Measurements from ENCODE around the gene IFIT2.

- no peak for TF ChIP-seq CTCF (IDR thresholded peaks at IDR 0.05)
- TF ChIP-seq POLR2A (IDR thresholded peaks at IDR 0.05): no peak
- TF ChIP-seq POLR2AphosphoS5 (IDR thresholded peaks at IDR 0.05): no peak
Measured at GRCh38 chr10:89357975-89358374, 56.1 kb downstream of the IFIT2 start.

All from breast epithelium (tissue), 3 donors.